Measurements from ENCODE around the gene FNDC7.

DNA sequence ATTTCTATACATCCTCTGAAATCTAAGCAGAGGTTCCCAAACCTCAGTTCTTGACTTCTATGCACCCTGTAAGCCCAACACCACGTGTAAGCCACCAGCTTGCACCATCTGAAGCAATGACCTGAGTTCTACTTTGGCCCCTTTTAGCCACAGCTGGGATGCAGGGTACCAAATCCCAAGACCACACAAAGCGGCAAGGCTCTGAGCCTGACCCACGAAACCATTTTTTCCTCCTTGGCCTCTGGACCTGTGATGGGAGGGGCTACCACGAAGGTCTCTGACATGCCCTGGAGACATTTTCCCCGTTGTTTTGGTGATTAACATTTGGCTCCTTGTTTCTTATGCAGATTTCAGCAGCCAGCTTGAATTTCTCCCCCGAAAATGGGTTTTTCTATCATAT lies 72.6 kb downstream of the FNDC7 start:
- TF ChIP-seq POLR2AphosphoS5 (IDR thresholded peaks at IDR 0.05), result no peak
- TF ChIP-seq, protein P1, sequence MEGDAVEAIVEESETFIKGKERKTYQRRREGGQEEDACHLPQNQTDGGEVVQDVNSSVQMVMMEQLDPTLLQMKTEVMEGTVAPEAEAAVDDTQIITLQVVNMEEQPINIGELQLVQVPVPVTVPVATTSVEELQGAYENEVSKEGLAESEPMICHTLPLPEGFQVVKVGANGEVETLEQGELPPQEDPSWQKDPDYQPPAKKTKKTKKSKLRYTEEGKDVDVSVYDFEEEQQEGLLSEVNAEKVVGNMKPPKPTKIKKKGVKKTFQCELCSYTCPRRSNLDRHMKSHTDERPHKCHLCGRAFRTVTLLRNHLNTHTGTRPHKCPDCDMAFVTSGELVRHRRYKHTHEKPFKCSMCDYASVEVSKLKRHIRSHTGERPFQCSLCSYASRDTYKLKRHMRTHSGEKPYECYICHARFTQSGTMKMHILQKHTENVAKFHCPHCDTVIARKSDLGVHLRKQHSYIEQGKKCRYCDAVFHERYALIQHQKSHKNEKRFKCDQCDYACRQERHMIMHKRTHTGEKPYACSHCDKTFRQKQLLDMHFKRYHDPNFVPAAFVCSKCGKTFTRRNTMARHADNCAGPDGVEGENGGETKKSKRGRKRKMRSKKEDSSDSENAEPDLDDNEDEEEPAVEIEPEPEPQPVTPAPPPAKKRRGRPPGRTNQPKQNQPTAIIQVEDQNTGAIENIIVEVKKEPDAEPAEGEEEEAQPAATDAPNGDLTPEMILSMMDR (IDR thresholded peaks at IDR 0.05), result no peak

Data from breast epithelium (tissue), 3 donors.